Gastrocnemius medialis (tissue), 4 donors: ENCODE measurements around the gene GHRH. TPM values are rescaled to one million over a fixed set of nuclear protein-coding genes. Genes with fewer than 3 reads are reported as not detected.

Experiments
- ATAC-seq, 2 donors: fragments of 150-250 bp; one replicate each; pipeline ENCODE4 v1.9.1; 2016
- DNase-seq, 2 donors: peaks; one replicate each; pipeline ENCODE4 v3.0.0-alpha.2; 2019
- H3K27ac ChIP-seq, 4 donors: fragments of 200-600 bp; sonication (generic); 1 replicate in 1 of 4; 2 replicates in 3 of 4; pipeline ENCODE4 v1.5.1; 2016 to 2018; ENCODE audit warnings: mild to moderate bottlenecking in 2 of 4, moderate library complexity in 1 of 4
- H3K27me3 ChIP-seq, 3 donors: fragments of 200-600 bp; sonication (generic) in 2 of 3; 1 replicate in 1 of 3; 2 replicates in 2 of 3; pipeline versions ENCODE4 v1.5.1 to v1.6.0; 2016 to 2019; ENCODE audit warnings: mild to moderate bottlenecking in 1 of 3, moderate library complexity in 1 of 3
- H3K36me3 ChIP-seq, 2 donors: fragments of 200-600 bp; sonication (generic) in 1 of 2; one replicate each; pipeline ENCODE4 v1.5.1; 2017 to 2018
- H3K4me1 ChIP-seq, 2 donors: fragments of 200-600 bp; sonication (generic) in 1 of 2; one replicate each; pipeline ENCODE4 v1.5.1; 2016 to 2017; ENCODE audit warnings: mild to moderate bottlenecking in 2 of 2
- H3K4me3 ChIP-seq, 4 donors: fragments of 200-600 bp; sonication (generic) in 3 of 4; 1 replicate in 1 of 4; 2 replicates in 3 of 4; pipeline ENCODE4 v1.5.1; 2016 to 2019; ENCODE audit warnings: mild to moderate bottlenecking in 2 of 4
- H3K9me3 ChIP-seq, 3 donors: fragments of 200-600 bp; sonication (generic) in 2 of 3; 1 replicate in 1 of 3; 2 replicates in 2 of 3; pipeline ENCODE4 v1.5.1; 2016 to 2019
- POLR2A ChIP-seq, 2 donors: fragments of 450-650 bp; IDR thresholded peaks; one replicate each; pipeline ENCODE4 v1.6.1; 2017; ENCODE audit warnings: antibody characterized with exemption in 2 of 2, mild to moderate bottlenecking in 2 of 2, moderate library complexity in 2 of 2
- in situ Hi-C, 4 donors: fragments of 200-750 bp; cut with MboI; loops; one replicate each; pipeline versions ENCODE4 v1.15.0 to v1.8.0; 2017; ENCODE audit warnings: low sequenced_read_pairs in 4 of 4
- intact Hi-C: fragments of 100-400 bp; cut with DNase I; formaldehyde crosslinking; loops from one replicate; pipeline ENCODE4 v1.15.1; 2023; ENCODE audit warnings: low total_unique reads
- total RNA-seq, 4 donors: library from RNA; depleted of rRNA; stranded (reverse); fragments of >200 nt; gene quantifications; one replicate each; pipeline versions ENCODE4 v1.1.0 to v1.2.3, GENCODE V29; 2016
- TF ChIP-seq, protein P1 (sequence below), 5 experiments: fragments of 450-650 bp in 3 of 5; fragments of 200-600 bp in 2 of 5; sonication (generic) in 2 of 5; IDR thresholded peaks in 4 of 5; conservative IDR thresholded peaks in 1 of 5; 1 replicate in 4 of 5; 2 replicates in 1 of 5; pipeline ENCODE4 v1.5.1; 2016 to 2019; ENCODE audit warnings: antibody characterized with exemption in 5 of 5, mild to moderate bottlenecking in 3 of 5, moderate library complexity in 3 of 5

GHRH gene
- total RNA-seq, 4 donors from 2014 or later: not detected

- Histone ChIP-seq H3K27me3 (no peaks in the 10 kb centered on the region), H3K27ac (no peak overlapping the region), H3K36me3 (peaks cover 0 to 44% of the 10 kb centered on the region in 2 donors), H3K9me3 (no peaks in the 10 kb centered on the region), H3K4me3 (no peak overlapping the region), H3K4me1 (peaks cover 0 to under 1% of the 10 kb centered on the region in 2 donors)
- TF ChIP-seq, protein P1, sequence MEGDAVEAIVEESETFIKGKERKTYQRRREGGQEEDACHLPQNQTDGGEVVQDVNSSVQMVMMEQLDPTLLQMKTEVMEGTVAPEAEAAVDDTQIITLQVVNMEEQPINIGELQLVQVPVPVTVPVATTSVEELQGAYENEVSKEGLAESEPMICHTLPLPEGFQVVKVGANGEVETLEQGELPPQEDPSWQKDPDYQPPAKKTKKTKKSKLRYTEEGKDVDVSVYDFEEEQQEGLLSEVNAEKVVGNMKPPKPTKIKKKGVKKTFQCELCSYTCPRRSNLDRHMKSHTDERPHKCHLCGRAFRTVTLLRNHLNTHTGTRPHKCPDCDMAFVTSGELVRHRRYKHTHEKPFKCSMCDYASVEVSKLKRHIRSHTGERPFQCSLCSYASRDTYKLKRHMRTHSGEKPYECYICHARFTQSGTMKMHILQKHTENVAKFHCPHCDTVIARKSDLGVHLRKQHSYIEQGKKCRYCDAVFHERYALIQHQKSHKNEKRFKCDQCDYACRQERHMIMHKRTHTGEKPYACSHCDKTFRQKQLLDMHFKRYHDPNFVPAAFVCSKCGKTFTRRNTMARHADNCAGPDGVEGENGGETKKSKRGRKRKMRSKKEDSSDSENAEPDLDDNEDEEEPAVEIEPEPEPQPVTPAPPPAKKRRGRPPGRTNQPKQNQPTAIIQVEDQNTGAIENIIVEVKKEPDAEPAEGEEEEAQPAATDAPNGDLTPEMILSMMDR (IDR thresholded peaks at IDR 0.05 in 4 of 5, conservative IDR thresholded peaks at IDR 0.05 in 1 of 5): no peak
- no peak for TF ChIP-seq POLR2A (IDR thresholded peaks at IDR 0.05)
- DNase-seq (no peak), ATAC-seq (no peak)
- intact Hi-C loops (no loop called here), in situ Hi-C loops (no loop called here)
Observed at GRCh38 chr20:37302981-37303380, 41.4 kb upstream of the GHRH start.

DNA sequence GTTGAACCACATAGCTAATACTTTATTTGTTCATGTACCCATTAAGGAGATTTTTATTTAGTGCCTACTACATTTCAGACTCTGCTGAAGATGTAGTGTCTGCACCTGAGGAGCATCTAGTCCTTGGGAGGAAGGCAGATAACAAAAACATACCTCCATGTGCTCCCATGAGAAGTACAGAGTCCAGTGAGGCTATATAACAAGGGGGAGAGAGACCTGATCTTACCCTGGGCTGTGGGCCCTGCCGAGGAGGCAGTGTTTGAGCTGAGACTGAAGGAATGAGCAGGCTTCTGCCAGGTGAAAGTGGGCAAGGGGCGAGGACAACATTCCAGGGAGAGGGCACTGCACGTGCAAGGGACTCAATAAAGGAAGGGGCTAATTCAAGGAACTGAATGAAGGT lies 39.9 kb upstream of the GHRH start:
- peaks cover 0 to 35% of the 10 kb centered on the region in 2 donors for H3K36me3 ChIP-seq
- H3K9me3 ChIP-seq: no peaks in the 10 kb centered on the region
- ATAC-seq (no peak), DNase-seq (no peak)
- H3K4me1 ChIP-seq: peaks cover 14% of the 10 kb centered on the region in 2 donors
- H3K4me3 ChIP-seq: no peak overlapping the region
- intact Hi-C loops (no loop called here), in situ Hi-C loops (no loop called here)
- TF ChIP-seq, protein P1 (IDR thresholded peaks at IDR 0.05 in 4 of 5, conservative IDR thresholded peaks at IDR 0.05 in 1 of 5): no peak
- TF ChIP-seq POLR2A (IDR thresholded peaks at IDR 0.05): no peak
- H3K27me3 ChIP-seq: no peaks in the 10 kb centered on the region
- no peak overlapping the region for H3K27ac ChIP-seq

DNA sequence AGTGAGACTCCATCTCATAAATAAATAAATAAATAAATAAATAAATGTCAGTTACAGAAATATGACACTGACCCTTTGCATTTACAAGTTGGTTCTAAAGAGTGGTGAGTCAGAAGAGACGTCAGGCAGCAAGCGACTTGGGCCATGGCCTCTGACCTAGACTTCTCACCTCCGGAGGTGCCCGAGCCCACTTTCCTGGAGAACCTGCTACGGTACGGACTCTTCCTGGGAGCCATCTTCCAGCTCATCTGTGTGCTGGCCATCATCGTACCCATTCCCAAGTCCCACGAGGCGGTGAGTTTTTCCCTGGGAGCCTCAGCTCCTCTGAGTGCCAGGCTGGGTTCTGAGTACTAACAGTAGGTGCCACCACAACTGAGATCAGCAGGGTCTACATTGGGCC lies 39.5 kb upstream of the GHRH start:
- Histone ChIP-seq H3K27me3 (no peaks in the 10 kb centered on the region), H3K36me3 (peaks cover 0 to 35% of the 10 kb centered on the region in 2 donors), H3K4me3 (no peak overlapping the region), H3K27ac (no peak overlapping the region), H3K9me3 (no peaks in the 10 kb centered on the region), H3K4me1 (peaks cover 17 to 18% of the 10 kb centered on the region in 2 donors)
- intact Hi-C loops: no loop called here
- in situ Hi-C loops: no loop called here
- TF ChIP-seq, protein P1 (IDR thresholded peaks at IDR 0.05 in 4 of 5, conservative IDR thresholded peaks at IDR 0.05 in 1 of 5): no peak
- no peak for TF ChIP-seq POLR2A (IDR thresholded peaks at IDR 0.05)
- ATAC-seq: no peak
- DNase-seq: no peak

DNA sequence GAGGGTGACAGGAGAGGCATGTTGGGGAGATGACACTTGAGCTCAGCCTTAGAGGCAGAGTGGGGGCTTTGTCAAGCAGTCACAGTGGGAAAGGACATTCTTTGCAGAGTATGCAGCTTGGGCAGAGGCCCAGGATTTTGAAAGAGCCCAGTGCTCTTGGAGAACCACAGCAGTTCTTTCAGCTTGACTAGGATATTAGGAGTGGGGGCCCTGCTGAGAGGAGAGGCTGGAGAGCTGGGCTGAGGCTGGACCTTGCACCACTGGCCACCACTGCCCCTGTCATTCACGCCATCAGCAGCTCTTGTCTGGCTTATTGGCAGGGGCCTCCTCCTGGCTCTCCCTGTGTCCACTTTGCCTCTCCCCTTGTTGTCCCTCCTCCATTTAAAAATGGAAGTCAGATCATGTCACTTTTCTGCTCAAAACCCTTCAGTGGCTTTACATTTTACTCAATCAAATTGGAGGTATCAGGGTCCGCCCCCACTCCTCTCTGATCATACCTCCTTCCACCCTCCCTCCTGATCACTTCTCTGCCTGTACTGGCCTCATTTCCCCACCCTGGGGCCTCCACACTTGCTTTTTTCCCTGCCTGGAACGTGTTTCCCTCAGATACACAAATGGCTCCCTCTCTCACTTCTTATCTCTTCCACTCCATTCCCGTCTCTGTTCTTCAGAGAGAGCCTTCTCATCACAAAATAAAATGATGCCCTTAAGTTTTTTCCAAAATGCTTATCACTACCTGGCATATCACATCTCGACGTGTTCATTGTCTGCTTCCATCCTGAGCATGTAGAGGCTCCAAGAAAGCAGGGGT lies 38.3 kb upstream of the GHRH start:
- ATAC-seq (no peak), DNase-seq (no peak)
- Histone ChIP-seq H3K9me3 (no peaks in the 10 kb centered on the region), H3K4me3 (no peak overlapping the region), H3K36me3 (peaks cover 0 to 33% of the 10 kb centered on the region in 2 donors), H3K27ac (no peak overlapping the region), H3K27me3 (no peaks in the 10 kb centered on the region), H3K4me1 (peaks cover 25% of the 10 kb centered on the region in 2 donors)
- TF ChIP-seq POLR2A (IDR thresholded peaks at IDR 0.05): no peak
- TF ChIP-seq, protein P1 (IDR thresholded peaks at IDR 0.05 in 4 of 5, conservative IDR thresholded peaks at IDR 0.05 in 1 of 5): no peak
- in situ Hi-C loops: no loop called here
- intact Hi-C loops: no loop called here
